IMR-90 (cell line): ENCODE data around the gene CTNS. TPM values are rescaled to one million over a fixed set of nuclear protein-coding genes. Genes with fewer than 3 reads are reported as not detected.
A peak's percentile ranks its signal among the peaks of the same experiment; 100 is the strongest.

Experiments used
- ATAC-seq: fragments of 200-7000 bp; cut with Tn5 transposase; 2 replicates; pipeline ENCODE4 v1.9.1; 2020; ENCODE audit warnings: low read depth, mild to moderate bottlenecking, moderate library complexity
- BruUV-seq: library from RNA; stranded (reverse); fragments of 400-500 nt; replicated peaks from 2 replicates; lab custom pipeline; 2021; lab: Mats Ljungman, UMichigan
- CTCF ChIA-PET: fragments of 300-600 bp; formaldehyde crosslinking; extraction: SDS; loops from one replicate; lab custom pipeline; 2021; ENCODE audit warnings: antibody characterized with exemption; lab: Yijun Ruan, JAX
- POLR2A ChIA-PET: fragments of 300-600 bp; sonication (Branson Sonifier 250); formaldehyde crosslinking; loops from one replicate; lab custom pipeline; 2022; ENCODE audit warnings: antibody characterized with exemption; ENCODE audit not compliant: unreplicated experiment; lab: Charles Lee
- DNase-seq: peaks from one replicate; pipeline ENCODE4 v3.0.0; 2013
- H2AFZ ChIP-seq: replicated peaks from 2 replicates; pipeline ENCODE3; 2013; ENCODE audit warnings: low read length, mild to moderate bottlenecking; ENCODE audit not compliant: poor library complexity
- H2AK5ac ChIP-seq: 2 replicates; pipeline ENCODE4 v1.6.1; 2013; ENCODE audit warnings: low read depth, low read length, inconsistent platforms
- H2AK9ac ChIP-seq: replicated peaks from 2 replicates; pipeline ENCODE3; 2013; ENCODE audit warnings: mild to moderate bottlenecking, low read depth, low read length, moderate library complexity; ENCODE audit not compliant: poor library complexity
- H2BK120ac ChIP-seq: 2 replicates; pipeline ENCODE4 v1.6.1; 2013; ENCODE audit warnings: low read depth, low read length, inconsistent platforms
- H2BK15ac ChIP-seq: 3 replicates; pipeline ENCODE4 v1.6.1; 2013; ENCODE audit warnings: low read depth, low read length, inconsistent platforms
- H2BK20ac ChIP-seq: 2 replicates; pipeline ENCODE4 v1.6.1; 2013; ENCODE audit warnings: low read depth, mild to moderate bottlenecking, inconsistent platforms, low read length, moderate library complexity
- H2BK5ac ChIP-seq: 2 replicates; pipeline ENCODE4 v1.6.1; 2013; ENCODE audit warnings: mild to moderate bottlenecking, low read depth, low read length, inconsistent platforms; ENCODE audit not compliant: poor library complexity, severe bottlenecking
- H3K14ac ChIP-seq: replicated peaks from 2 replicates; pipeline ENCODE4 v1.6.1; 2013; ENCODE audit warnings: low read depth, low read length, inconsistent platforms
- H3K18ac ChIP-seq: 2 replicates; pipeline ENCODE4 v1.6.1; 2013; ENCODE audit warnings: low read depth, low read length, control low read depth
- H3K23ac ChIP-seq: 2 replicates; pipeline ENCODE4 v1.6.1; 2013; ENCODE audit warnings: low read depth, low read length, inconsistent platforms
- H3K27ac ChIP-seq: 2 replicates; pipeline ENCODE4 v1.5.1; 2013; ENCODE audit warnings: mild to moderate bottlenecking, control low read depth, low read length; ENCODE audit not compliant: insufficient read depth
- H3K27me3 ChIP-seq: 2 replicates; pipeline ENCODE4 v1.6.1; 2013; ENCODE audit warnings: low read length; ENCODE audit not compliant: control insufficient read depth, insufficient read depth
- H3K36me3 ChIP-seq: 2 replicates; pipeline ENCODE4 v1.6.1; 2013; ENCODE audit warnings: low read length, mixed read lengths; ENCODE audit not compliant: control insufficient read depth, insufficient read depth
- H3K4ac ChIP-seq: 2 replicates; pipeline ENCODE4 v1.6.1; 2013; ENCODE audit warnings: low read depth, low read length, inconsistent platforms
- H3K4me1 ChIP-seq: 2 replicates; pipeline ENCODE4 v1.6.1; 2013; ENCODE audit warnings: low read length, mixed read lengths; ENCODE audit not compliant: control insufficient read depth, insufficient read depth
- H3K4me2 ChIP-seq: 2 replicates; pipeline ENCODE4 v1.6.1; 2013; ENCODE audit warnings: low read depth, mild to moderate bottlenecking, control low read depth, low read length, moderate library complexity
- H3K4me3 ChIP-seq: 2 replicates; pipeline ENCODE4 v1.5.1; 2013; ENCODE audit warnings: low read depth, mild to moderate bottlenecking, control low read depth, low read length, moderate library complexity; ENCODE audit not compliant: insufficient read depth
- H3K56ac ChIP-seq: 2 replicates; pipeline ENCODE4 v1.6.1; 2013; ENCODE audit warnings: low read length, inconsistent platforms; ENCODE audit not compliant: insufficient read depth; ENCODE audit errors: extremely low read depth
- H3K79me1 ChIP-seq, 2 experiments: 2 replicates each; pipeline ENCODE4 v1.6.1; 2013; ENCODE audit warnings: low read length in 2 of 2, inconsistent platforms in 1 of 2, low read depth in 1 of 2
- H3K9ac ChIP-seq: 2 replicates; pipeline ENCODE4 v1.6.1; 2013; ENCODE audit warnings: low read depth, low read length, control low read depth
- H3K9me1 ChIP-seq: 2 replicates; pipeline ENCODE4 v1.6.1; 2013; ENCODE audit warnings: low read length, inconsistent platforms; ENCODE audit not compliant: insufficient read depth
- H3K9me3 ChIP-seq: 2 replicates; pipeline ENCODE4 v1.6.1; 2013; ENCODE audit warnings: low read length; ENCODE audit not compliant: control insufficient read depth, insufficient read depth
- H4K20me1 ChIP-seq: 2 replicates; pipeline ENCODE4 v1.6.1; 2013; ENCODE audit warnings: low read length, inconsistent platforms; ENCODE audit not compliant: insufficient read depth
- H4K5ac ChIP-seq: 2 replicates; pipeline ENCODE4 v1.6.1; 2013; ENCODE audit warnings: mild to moderate bottlenecking, low read depth, low read length, control low read depth
- H4K8ac ChIP-seq, 2 experiments: 2 replicates each; pipeline ENCODE4 v1.6.1; 2013; ENCODE audit warnings: low read depth in 2 of 2, low read length in 2 of 2, control low read depth in 1 of 2, inconsistent platforms in 1 of 2
- H4K91ac ChIP-seq: 2 replicates; pipeline ENCODE4 v1.6.1; 2013; ENCODE audit warnings: low read depth, low read length, inconsistent platforms; ENCODE audit not compliant: insufficient read depth
- BHLHE40 ChIP-seq: fragments of 150-350 bp; IDR thresholded peaks from 2 replicates; pipeline ENCODE4 v1.6.1; 2016; ENCODE audit warnings: mild to moderate bottlenecking, low read depth, low read length
- CEBPB ChIP-seq: IDR thresholded peaks from 2 replicates; pipeline ENCODE4 v1.6.1; 2012; ENCODE audit warnings: low read depth, low read length, improper control_type of control experiment
- CHD1 ChIP-seq: IDR thresholded peaks from 2 replicates; pipeline ENCODE4 v1.6.1; 2012; ENCODE audit warnings: low read depth, low read length, improper control_type of control experiment
- CTCF ChIP-seq: conservative IDR thresholded peaks from 2 replicates; pipeline ENCODE4 v1.5.1; 2012; ENCODE audit warnings: mild to moderate bottlenecking, low read depth, low read length, improper control_type of control experiment
- ELK1 ChIP-seq: fragments of 150-350 bp; IDR thresholded peaks from 2 replicates; pipeline ENCODE4 v1.6.1; 2016; ENCODE audit warnings: low read depth, mild to moderate bottlenecking, low read length, moderate library complexity, borderline replicate concordance
- FOS ChIP-seq: fragments of 150-350 bp; IDR thresholded peaks from 2 replicates; pipeline ENCODE4 v1.6.1; 2016; ENCODE audit warnings: low read depth, low read length
- MAZ ChIP-seq: IDR thresholded peaks from 2 replicates; pipeline ENCODE4 v1.6.1; 2012; ENCODE audit warnings: low read depth, mild to moderate bottlenecking, low read length, improper control_type of control experiment, moderate library complexity, borderline replicate concordance
- MXI1 ChIP-seq: IDR thresholded peaks from 2 replicates; pipeline ENCODE4 v1.6.1; 2012; ENCODE audit warnings: low read depth, mild to moderate bottlenecking, low read length, moderate library complexity, borderline replicate concordance
- NFE2L2 ChIP-seq: fragments of 150-350 bp; IDR thresholded peaks from 2 replicates; pipeline ENCODE4 v1.6.1; 2016; ENCODE audit warnings: low read depth, mild to moderate bottlenecking, low read length
- POLR2A ChIP-seq: IDR thresholded peaks from 2 replicates; pipeline ENCODE4 v1.6.1; 2012; ENCODE audit warnings: mild to moderate bottlenecking, low read depth, low read length
- RAD21 ChIP-seq: IDR thresholded peaks from 2 replicates; pipeline ENCODE4 v1.6.1; 2012; ENCODE audit warnings: low read length, improper control_type of control experiment
- RCOR1 ChIP-seq: IDR thresholded peaks from 2 replicates; pipeline ENCODE4 v1.6.1; 2012; ENCODE audit warnings: mild to moderate bottlenecking, low read length, improper control_type of control experiment; ENCODE audit not compliant: insufficient replicate concordance
- RFX5 ChIP-seq: IDR thresholded peaks from 2 replicates; pipeline ENCODE4 v1.8.0; 2012; ENCODE audit warnings: low read depth, mild to moderate bottlenecking, low read length, moderate library complexity
- SMC3 ChIP-seq: fragments of 150-350 bp; IDR thresholded peaks from 2 replicates; pipeline ENCODE4 v1.6.1; 2016; ENCODE audit warnings: low read depth, mild to moderate bottlenecking, antibody characterized with exemption, low read length, moderate library complexity
- USF2 ChIP-seq: fragments of 150-350 bp; IDR thresholded peaks from 2 replicates; pipeline ENCODE4 v1.6.1; 2017; ENCODE audit warnings: mild to moderate bottlenecking, antibody characterized with exemption, low read length, low read depth
- WGBS, 2 experiments: methylation state at CpG; one replicate each; pipeline versions ENCODE4 v1.1.5 to v1.1.7; 2013; ENCODE audit warnings: missing lambda C conversion rate in 2 of 2; ENCODE audit not compliant: insufficient read length in 1 of 2; ENCODE audit errors: extremely low coverage in 2 of 2; 5-methylcytosine and 5-hydroxymethylcytosine counted together
- dilution Hi-C: fragments of 300-500 bp; cut with HindIII; formaldehyde crosslinking; loops from one replicate; pipeline ENCODE4 v1.14.3; 2018; ENCODE audit warnings: low sequenced_read_pairs; ENCODE audit not compliant: unreplicated experiment
- in situ Hi-C: fragments of 300-500 bp; cut with MboI; formaldehyde crosslinking; loops from 3 replicates; pipeline ENCODE4 v1.14.3; 2019; ENCODE audit warnings: low sequenced_read_pairs, inconsistent platforms, mixed read lengths
- intact Hi-C: fragments of 100-400 bp; cut with micrococcal nuclease; formaldehyde crosslinking; loops from 2 replicates; pipeline ENCODE4 v1.10.0; 2022
- polyA plus RNA-seq, 3 experiments: library from polyadenylated mRNA; depleted of rRNA; stranded (reverse); fragments of >200 nt; gene quantifications; 2 replicates each; pipeline ENCODE4 v1.2.3, GENCODE V29; 2012; ENCODE audit warnings: low replicate concordance in 1 of 3
- total RNA-seq: library from RNA; depleted of rRNA; stranded (reverse); fragments of >200 nt; gene quantifications from 2 replicates; pipeline ENCODE4 v1.2.3, GENCODE V29; 2012

Gene CTNS
- total and polyA plus RNA-seq, 2 of the 4 experiments (the other 2 are of a cell fraction) = 4.7 to 5.3 TPM

GRCh38 chr17:3659541-3660111 is 23.1 kb downstream of the CTNS start:
- no TSS peak for BruUV-seq
- peak; percentile 77 for ATAC-seq
- peaks cover 18% of the 10 kb centered on the region for H3K9me1 ChIP-seq
- POLR2A ChIA-PET = interaction anchor here (0.6 kb wide), 1 partner anchor 58 kb away, joined by 3 read pairs; no protein-coding TSS in a partner anchor
- peaks cover 8% of the 10 kb centered on the region for H3K4me1 ChIP-seq
- H3K23ac ChIP-seq = no peak overlapping the region
- no peaks in the 10 kb centered on the region for H3K27me3 ChIP-seq
- H2AK5ac ChIP-seq = peak overlapping the region; percentile 20
- H4K8ac ChIP-seq = peak overlapping the region in 1 of 2 experiments; percentile 70; a peak in 1 of 4 replicates
- CTCF ChIA-PET = no interaction called here
- peaks cover 39% of the 10 kb centered on the region for H4K20me1 ChIP-seq
- DNase-seq = peak; percentile 83
- dilution Hi-C loops = no loop called here
- peak overlapping the region; percentile 38; the same call in 1 of the 2 replicates for H3K18ac ChIP-seq
- H3K56ac ChIP-seq = no peak overlapping the region; the same call in 1 of the 2 replicates
- no peak overlapping the region for H2BK20ac ChIP-seq
- H2AFZ ChIP-seq = peak overlapping the region; percentile 16
- peak overlapping the region; percentile 62 for H3K4ac ChIP-seq
- peak overlapping the region; percentile 66 for H3K27ac ChIP-seq
- peak overlapping the region; percentile 52; the same call in 1 of the 2 replicates for H3K14ac ChIP-seq
- H3K9ac ChIP-seq = no peak overlapping the region
- peak overlapping the region; percentile 2 for H2AK9ac ChIP-seq
- no peak overlapping the region for H4K91ac ChIP-seq
- in situ Hi-C loops = no loop called here
- H3K4me3 ChIP-seq = no peak overlapping the region
- no peak overlapping the region for H2BK15ac ChIP-seq
- no peak overlapping the region for H2BK5ac ChIP-seq
- H3K4me2 ChIP-seq = no peak overlapping the region
- intact Hi-C loops = no loop called here
- no peak overlapping the region for H2BK120ac ChIP-seq
- H3K79me1 ChIP-seq = peaks cover 0 to 28% of the 10 kb centered on the region in 2 experiments; a peak in 2 of 4 replicates
- peaks cover 35% of the 10 kb centered on the region for H3K36me3 ChIP-seq
- no peaks in the 10 kb centered on the region for H3K9me3 ChIP-seq
- no CpG with 5 or more reads among the region's 22 CpGs for WGBS, 2 experiments
- no peak overlapping the region for H4K5ac ChIP-seq
- TF ChIP-seq USF2 (0 out of 2 replicates have a peak, but pooled peaks have one; percentile 14), CHD1 (no peak), FOS (peak; percentile 61; the same call in 1 of the 2 replicates), MAZ (peak; percentile 66; the same call in 1 of the 2 replicates), RCOR1 (no peak), POLR2A (no peak), RAD21 (no peak), NFE2L2 (no peak), RFX5 (no peak), CEBPB (no peak), CTCF (no peak), BHLHE40 (0 out of 2 replicates have a peak, but pooled peaks have one; percentile 6), ELK1 (no peak), MXI1 (peak; percentile 76), SMC3 (no peak)
